ENCODE data around the gene PCSK2. TPM values are rescaled to one million over a fixed set of nuclear protein-coding genes. Genes with fewer than 3 reads are reported as not detected.

The PCSK2 gene
- total RNA-seq, 1 donor from 2014 or later: 0.52 TPM

DNA sequence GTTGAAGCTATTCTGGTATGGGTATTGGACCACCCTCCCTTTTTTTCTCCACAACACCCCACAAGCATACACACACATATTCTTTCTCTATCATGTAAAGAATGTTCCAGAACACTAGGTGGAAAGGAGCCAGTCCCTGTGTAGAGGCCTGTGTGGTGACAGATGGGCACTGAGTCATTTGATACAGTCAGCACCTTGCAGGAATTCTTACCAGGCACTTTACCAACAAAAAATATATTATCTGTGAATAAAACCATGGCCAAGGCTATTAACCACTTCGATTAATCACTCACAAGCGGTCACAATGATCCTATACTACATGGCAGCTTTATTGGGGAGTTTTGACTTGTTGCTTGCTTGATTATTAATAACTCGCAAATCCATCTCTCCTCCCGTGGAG lies 154.9 kb downstream of the PCSK2 start:
- H3K9ac ChIP-seq (ENCODE audit: low read depth in 1 of 3, low read length in 3 of 3): no peak overlapping the region
- no peaks in the 10 kb centered on the region for H3K36me3 ChIP-seq (ENCODE audit: control insufficient read depth in 3 of 3, insufficient read depth in 3 of 3, low read length in 3 of 3)
- H3K27me3 ChIP-seq (ENCODE audit: control insufficient read depth in 3 of 3, insufficient read depth in 3 of 3, low read length in 3 of 3): no peaks in the 10 kb centered on the region
- no peaks in the 10 kb centered on the region for H3K9me3 ChIP-seq (ENCODE audit: control insufficient read depth in 3 of 3, low read length in 3 of 3)
- H3K4me1 ChIP-seq (ENCODE audit: control insufficient read depth in 3 of 3, insufficient read depth in 3 of 3, low read length in 3 of 3): no peaks in the 10 kb centered on the region
- H3K27ac ChIP-seq (ENCODE audit: low read depth, low read length): no peak overlapping the region
- H3K4me3 ChIP-seq (ENCODE audit: low read length in 3 of 3): no peak overlapping the region

GRCh38 chr20:17385798-17386197 lies 159.0 kb downstream of the PCSK2 start:
- no peak overlapping the region for H3K27ac ChIP-seq (ENCODE audit: low read depth, low read length)
- no peaks in the 10 kb centered on the region for H3K27me3 ChIP-seq (ENCODE audit: control insufficient read depth in 3 of 3, insufficient read depth in 3 of 3, low read length in 3 of 3)
- no peak overlapping the region for H3K4me3 ChIP-seq (ENCODE audit: low read length in 3 of 3)
- no peaks in the 10 kb centered on the region for H3K9me3 ChIP-seq (ENCODE audit: control insufficient read depth in 3 of 3, low read length in 3 of 3)
- H3K9ac ChIP-seq (ENCODE audit: low read depth in 1 of 3, low read length in 3 of 3): no peak overlapping the region
- no peaks in the 10 kb centered on the region for H3K36me3 ChIP-seq (ENCODE audit: control insufficient read depth in 3 of 3, insufficient read depth in 3 of 3, low read length in 3 of 3)
- no peaks in the 10 kb centered on the region for H3K4me1 ChIP-seq (ENCODE audit: control insufficient read depth in 3 of 3, insufficient read depth in 3 of 3, low read length in 3 of 3)

- H3K4me3 ChIP-seq (ENCODE audit: low read length in 3 of 3): no peak overlapping the region
- no peaks in the 10 kb centered on the region for H3K9me3 ChIP-seq (ENCODE audit: control insufficient read depth in 3 of 3, low read length in 3 of 3)
- H3K27me3 ChIP-seq (ENCODE audit: control insufficient read depth in 3 of 3, insufficient read depth in 3 of 3, low read length in 3 of 3): no peaks in the 10 kb centered on the region
- no peaks in the 10 kb centered on the region for H3K4me1 ChIP-seq (ENCODE audit: control insufficient read depth in 3 of 3, insufficient read depth in 3 of 3, low read length in 3 of 3)
- no peak overlapping the region for H3K27ac ChIP-seq (ENCODE audit: low read depth, low read length)
- no peaks in the 10 kb centered on the region for H3K36me3 ChIP-seq (ENCODE audit: control insufficient read depth in 3 of 3, insufficient read depth in 3 of 3, low read length in 3 of 3)
- no peak overlapping the region for H3K9ac ChIP-seq (ENCODE audit: low read depth in 1 of 3, low read length in 3 of 3)
These were observed 163.8 kb downstream of the PCSK2 start for GRCh38 chr20:17390655-17391054.

GRCh38 chr20:17391127-17391771 lies 164.4 kb downstream of the PCSK2 start:
- H3K27me3 ChIP-seq (ENCODE audit: control insufficient read depth in 3 of 3, insufficient read depth in 3 of 3, low read length in 3 of 3): no peaks in the 10 kb centered on the region
- no peak overlapping the region for H3K9ac ChIP-seq (ENCODE audit: low read depth in 1 of 3, low read length in 3 of 3)
- H3K4me1 ChIP-seq (ENCODE audit: control insufficient read depth in 3 of 3, insufficient read depth in 3 of 3, low read length in 3 of 3): no peaks in the 10 kb centered on the region
- H3K36me3 ChIP-seq (ENCODE audit: control insufficient read depth in 3 of 3, insufficient read depth in 3 of 3, low read length in 3 of 3): no peaks in the 10 kb centered on the region
- no peak overlapping the region for H3K4me3 ChIP-seq (ENCODE audit: low read length in 3 of 3)
- no peak overlapping the region for H3K27ac ChIP-seq (ENCODE audit: low read depth, low read length)
- no peaks in the 10 kb centered on the region for H3K9me3 ChIP-seq (ENCODE audit: control insufficient read depth in 3 of 3, low read length in 3 of 3)

DNA sequence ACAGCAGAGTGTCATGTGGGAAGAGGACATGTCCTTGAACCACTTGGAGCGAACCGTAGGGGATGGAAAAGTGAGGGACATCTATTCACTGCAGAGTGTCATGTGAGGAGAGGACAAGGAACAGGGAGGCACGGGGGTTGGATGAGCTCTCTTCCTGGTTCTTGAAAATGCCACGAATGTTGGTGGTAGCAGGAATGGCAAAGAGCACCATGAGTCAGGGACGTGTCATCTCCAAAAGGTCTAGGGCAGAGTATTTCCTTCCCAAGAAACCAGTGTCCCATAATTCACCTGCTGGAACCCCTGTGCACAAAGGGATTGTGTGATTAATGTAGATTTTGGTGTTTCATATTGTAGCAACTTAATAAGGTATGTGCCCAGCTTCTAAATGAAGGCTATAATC lies 167.6 kb downstream of the PCSK2 start:
- Histone ChIP-seq H3K4me1 (ENCODE audit: control insufficient read depth in 3 of 3, insufficient read depth in 3 of 3, low read length in 3 of 3) (no peaks in the 10 kb centered on the region), H3K27me3 (ENCODE audit: control insufficient read depth in 3 of 3, insufficient read depth in 3 of 3, low read length in 3 of 3) (no peaks in the 10 kb centered on the region), H3K27ac (ENCODE audit: low read depth, low read length) (no peak overlapping the region), H3K9me3 (ENCODE audit: control insufficient read depth in 3 of 3, low read length in 3 of 3) (no peaks in the 10 kb centered on the region), H3K36me3 (ENCODE audit: control insufficient read depth in 3 of 3, insufficient read depth in 3 of 3, low read length in 3 of 3) (no peaks in the 10 kb centered on the region), H3K4me3 (ENCODE audit: low read length in 3 of 3) (no peak overlapping the region), H3K9ac (ENCODE audit: low read depth in 1 of 3, low read length in 3 of 3) (no peak overlapping the region)

GRCh38 chr20:17395729-17396128 lies 168.9 kb downstream of the PCSK2 start:
- H3K4me3 ChIP-seq (ENCODE audit: low read length in 3 of 3): no peak overlapping the region
- no peak overlapping the region for H3K27ac ChIP-seq (ENCODE audit: low read depth, low read length)
- H3K36me3 ChIP-seq (ENCODE audit: control insufficient read depth in 3 of 3, insufficient read depth in 3 of 3, low read length in 3 of 3): no peaks in the 10 kb centered on the region
- H3K9ac ChIP-seq (ENCODE audit: low read depth in 1 of 3, low read length in 3 of 3): no peak overlapping the region
- no peaks in the 10 kb centered on the region for H3K27me3 ChIP-seq (ENCODE audit: control insufficient read depth in 3 of 3, insufficient read depth in 3 of 3, low read length in 3 of 3)
- no peaks in the 10 kb centered on the region for H3K4me1 ChIP-seq (ENCODE audit: control insufficient read depth in 3 of 3, insufficient read depth in 3 of 3, low read length in 3 of 3)
- H3K9me3 ChIP-seq (ENCODE audit: control insufficient read depth in 3 of 3, low read length in 3 of 3): no peaks in the 10 kb centered on the region

- no peaks in the 10 kb centered on the region for H3K36me3 ChIP-seq (ENCODE audit: control insufficient read depth in 3 of 3, insufficient read depth in 3 of 3, low read length in 3 of 3)
These were observed 172.6 kb downstream of the PCSK2 start for GRCh38 chr20:17399303-17399985.

GRCh38 chr20:17403461-17403860 lies 176.6 kb downstream of the PCSK2 start:
- H3K27ac ChIP-seq (ENCODE audit: low read depth, low read length): no peak overlapping the region
- no peaks in the 10 kb centered on the region for H3K9me3 ChIP-seq (ENCODE audit: control insufficient read depth in 3 of 3, low read length in 3 of 3)
- H3K9ac ChIP-seq (ENCODE audit: low read depth in 1 of 3, low read length in 3 of 3): no peak overlapping the region
- H3K4me3 ChIP-seq (ENCODE audit: low read length in 3 of 3): no peak overlapping the region
- no peaks in the 10 kb centered on the region for H3K4me1 ChIP-seq (ENCODE audit: control insufficient read depth in 3 of 3, insufficient read depth in 3 of 3, low read length in 3 of 3)
- H3K27me3 ChIP-seq (ENCODE audit: control insufficient read depth in 3 of 3, insufficient read depth in 3 of 3, low read length in 3 of 3): peaks cover 0 to 4% (median 0%) of the 10 kb centered on the region in 3 donors
- no peaks in the 10 kb centered on the region for H3K36me3 ChIP-seq (ENCODE audit: control insufficient read depth in 3 of 3, insufficient read depth in 3 of 3, low read length in 3 of 3)

More at GRCh38 chr20:17399303-17399985, 172.6 kb downstream of the PCSK2 start:
- Histone ChIP-seq H3K27ac (ENCODE audit: low read depth, low read length) (no peak overlapping the region), H3K4me3 (ENCODE audit: low read length in 3 of 3) (no peak overlapping the region), H3K27me3 (ENCODE audit: control insufficient read depth in 3 of 3, insufficient read depth in 3 of 3, low read length in 3 of 3) (peaks cover 0 to 4% (median 0%) of the 10 kb centered on the region in 3 donors), H3K9me3 (ENCODE audit: control insufficient read depth in 3 of 3, low read length in 3 of 3) (no peaks in the 10 kb centered on the region), H3K9ac (ENCODE audit: low read depth in 1 of 3, low read length in 3 of 3) (no peak overlapping the region), H3K4me1 (ENCODE audit: control insufficient read depth in 3 of 3, insufficient read depth in 3 of 3, low read length in 3 of 3) (no peaks in the 10 kb centered on the region)

- H3K36me3 ChIP-seq (ENCODE audit: control insufficient read depth in 3 of 3, insufficient read depth in 3 of 3, low read length in 3 of 3): no peaks in the 10 kb centered on the region
- no peaks in the 10 kb centered on the region for H3K9me3 ChIP-seq (ENCODE audit: control insufficient read depth in 3 of 3, low read length in 3 of 3)
- H3K4me1 ChIP-seq (ENCODE audit: control insufficient read depth in 3 of 3, insufficient read depth in 3 of 3, low read length in 3 of 3): no peaks in the 10 kb centered on the region
- H3K27ac ChIP-seq (ENCODE audit: low read depth, low read length): no peak overlapping the region
- H3K9ac ChIP-seq (ENCODE audit: low read depth in 1 of 3, low read length in 3 of 3): no peak overlapping the region
- peaks cover 0 to 4% (median 0%) of the 10 kb centered on the region in 3 donors for H3K27me3 ChIP-seq (ENCODE audit: control insufficient read depth in 3 of 3, insufficient read depth in 3 of 3, low read length in 3 of 3)
- H3K4me3 ChIP-seq (ENCODE audit: low read length in 3 of 3): no peak overlapping the region
These were observed 179.3 kb downstream of the PCSK2 start for GRCh38 chr20:17406051-17406590.

DNA sequence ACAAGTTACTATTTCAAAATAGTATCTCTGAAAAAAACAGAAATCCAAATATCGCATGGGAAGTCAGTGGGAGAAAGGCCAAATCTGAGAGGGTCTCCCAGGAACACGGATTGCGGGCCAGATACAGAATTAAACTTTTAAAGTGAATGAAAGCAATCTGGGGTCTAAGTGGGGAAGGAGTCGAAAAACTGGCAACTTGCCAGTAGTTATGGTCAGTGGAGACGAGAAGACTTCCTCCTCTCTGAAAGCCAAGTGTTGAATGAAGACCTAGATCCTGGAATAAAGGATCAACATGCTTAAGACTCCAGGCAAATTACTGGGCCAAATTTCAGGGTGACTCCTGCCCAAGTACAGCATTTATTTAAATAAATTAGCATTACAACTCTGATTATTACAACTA lies 180.7 kb downstream of the PCSK2 start:
- Histone ChIP-seq H3K9me3 (ENCODE audit: control insufficient read depth in 3 of 3, low read length in 3 of 3) (no peaks in the 10 kb centered on the region), H3K9ac (ENCODE audit: low read depth in 1 of 3, low read length in 3 of 3) (no peak overlapping the region), H3K4me3 (ENCODE audit: low read length in 3 of 3) (no peak overlapping the region), H3K4me1 (ENCODE audit: control insufficient read depth in 3 of 3, insufficient read depth in 3 of 3, low read length in 3 of 3) (no peaks in the 10 kb centered on the region), H3K27me3 (ENCODE audit: control insufficient read depth in 3 of 3, insufficient read depth in 3 of 3, low read length in 3 of 3) (peaks cover 0 to 4% (median 0%) of the 10 kb centered on the region in 3 donors), H3K27ac (ENCODE audit: low read depth, low read length) (no peak overlapping the region), H3K36me3 (ENCODE audit: control insufficient read depth in 3 of 3, insufficient read depth in 3 of 3, low read length in 3 of 3) (no peaks in the 10 kb centered on the region)
